HG03025 (cell line): ENCODE results near the gene TSGA10.
"Not testable (repeated sequence)": the region's sequence is repeated elsewhere in the genome, so short reads cannot be mapped to it uniquely, and the experiment has no call there.

Source experiments
- ATAC-seq: cut with Tn5 transposase; IDR thresholded peaks from one replicate; pipeline ENCODE4 v1.9.1; 2021; ENCODE audit warnings: mild to moderate bottlenecking, moderate library complexity; ENCODE audit not compliant: unreplicated experiment, low FRiP score

The TSGA10 gene, protein sequence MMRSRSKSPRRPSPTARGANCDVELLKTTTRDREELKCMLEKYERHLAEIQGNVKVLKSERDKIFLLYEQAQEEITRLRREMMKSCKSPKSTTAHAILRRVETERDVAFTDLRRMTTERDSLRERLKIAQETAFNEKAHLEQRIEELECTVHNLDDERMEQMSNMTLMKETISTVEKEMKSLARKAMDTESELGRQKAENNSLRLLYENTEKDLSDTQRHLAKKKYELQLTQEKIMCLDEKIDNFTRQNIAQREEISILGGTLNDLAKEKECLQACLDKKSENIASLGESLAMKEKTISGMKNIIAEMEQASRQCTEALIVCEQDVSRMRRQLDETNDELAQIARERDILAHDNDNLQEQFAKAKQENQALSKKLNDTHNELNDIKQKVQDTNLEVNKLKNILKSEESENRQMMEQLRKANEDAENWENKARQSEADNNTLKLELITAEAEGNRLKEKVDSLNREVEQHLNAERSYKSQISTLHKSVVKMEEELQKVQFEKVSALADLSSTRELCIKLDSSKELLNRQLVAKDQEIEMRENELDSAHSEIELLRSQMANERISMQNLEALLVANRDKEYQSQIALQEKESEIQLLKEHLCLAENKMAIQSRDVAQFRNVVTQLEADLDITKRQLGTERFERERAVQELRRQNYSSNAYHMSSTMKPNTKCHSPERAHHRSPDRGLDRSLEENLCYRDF

DNA sequence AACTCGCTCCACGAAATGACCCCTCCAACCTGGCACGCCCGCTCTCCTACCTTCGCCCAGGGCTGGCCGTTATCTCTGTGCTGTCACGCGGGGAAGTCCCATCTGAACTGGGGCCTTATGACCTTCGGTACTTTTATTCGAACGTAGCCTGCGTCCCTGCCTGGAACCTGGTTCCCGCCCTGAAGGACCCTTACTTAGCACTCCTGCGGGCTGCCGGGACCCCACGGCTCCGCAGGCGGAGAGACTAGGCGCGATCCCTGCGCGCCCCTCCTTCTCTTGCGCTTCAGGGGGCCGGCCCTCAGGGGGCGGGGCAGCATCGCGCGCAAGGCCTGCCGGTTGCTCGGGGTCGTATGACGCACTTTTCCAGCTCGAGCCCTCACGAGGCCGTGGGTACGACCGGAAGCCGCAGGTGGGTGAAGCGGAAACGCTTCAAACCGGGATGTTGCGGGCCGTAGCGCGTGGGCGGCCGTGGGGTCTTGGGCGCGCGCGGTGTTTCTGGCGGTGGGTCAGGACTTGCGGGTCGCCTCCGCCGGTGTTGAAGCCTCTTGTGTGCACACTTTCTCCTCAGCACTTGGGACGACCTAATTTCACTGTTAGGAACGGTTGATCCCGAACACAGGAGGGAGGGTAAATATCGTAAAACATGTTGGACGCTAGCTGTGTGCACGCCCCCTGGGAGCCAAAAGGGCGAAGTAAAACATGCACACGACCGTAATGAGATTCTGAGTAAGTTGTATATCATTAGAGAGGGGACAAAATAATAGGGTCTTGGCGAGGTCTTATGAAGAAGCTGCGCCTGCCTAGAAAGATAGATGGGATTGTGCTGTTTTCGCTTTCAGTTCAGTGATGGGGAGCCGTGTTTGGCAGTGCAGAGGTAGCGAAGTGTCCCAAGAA, at the start of gene TSGA10, which contains the start of gene LIPT1:
Gene TSGA10, minus strand, starts transcription at position 300 of the 894 bp plus-strand sequence. CDS start 45,503 bp downstream, outside the sequence.
Gene LIPT1, plus strand, starts transcription at position 325 of the 894 bp plus-strand sequence. CDS start 6,991 bp downstream, outside the sequence.
- peak; percentile 93 for ATAC-seq

DNA sequence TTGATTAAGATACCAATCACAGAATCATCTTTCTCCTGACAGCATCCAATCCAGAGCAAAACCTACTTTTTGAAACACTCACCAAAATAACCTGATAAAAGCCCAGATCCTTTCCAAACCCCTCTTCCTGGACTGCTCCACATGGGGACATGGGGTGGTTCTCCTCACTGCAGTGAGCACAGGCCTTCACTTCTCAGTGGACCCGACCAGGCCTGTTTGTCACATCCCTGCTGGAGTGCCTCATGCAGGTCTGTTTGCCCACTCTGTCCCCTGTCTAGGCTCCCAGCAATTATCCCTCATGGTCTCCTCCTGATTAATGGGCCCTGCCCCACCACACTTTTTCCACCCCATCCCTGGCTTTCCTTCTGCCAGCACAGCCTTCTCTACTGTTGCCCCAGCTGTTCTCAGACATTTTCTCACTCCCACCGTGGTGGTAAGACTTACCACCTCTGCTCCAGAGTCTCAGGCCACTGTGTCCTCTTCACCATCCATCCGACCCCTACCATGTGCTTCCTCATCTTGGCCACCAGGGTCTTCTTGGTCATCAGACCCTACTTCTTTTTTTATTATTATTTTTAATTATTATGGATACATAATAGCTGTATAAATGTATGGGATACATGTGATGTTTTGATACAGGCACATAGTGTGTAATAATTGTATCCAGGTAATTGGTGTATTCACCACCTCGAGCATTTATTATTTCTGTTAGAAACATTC, 47.4 kb upstream of the TSGA10 start:
- no peak for ATAC-seq

DNA sequence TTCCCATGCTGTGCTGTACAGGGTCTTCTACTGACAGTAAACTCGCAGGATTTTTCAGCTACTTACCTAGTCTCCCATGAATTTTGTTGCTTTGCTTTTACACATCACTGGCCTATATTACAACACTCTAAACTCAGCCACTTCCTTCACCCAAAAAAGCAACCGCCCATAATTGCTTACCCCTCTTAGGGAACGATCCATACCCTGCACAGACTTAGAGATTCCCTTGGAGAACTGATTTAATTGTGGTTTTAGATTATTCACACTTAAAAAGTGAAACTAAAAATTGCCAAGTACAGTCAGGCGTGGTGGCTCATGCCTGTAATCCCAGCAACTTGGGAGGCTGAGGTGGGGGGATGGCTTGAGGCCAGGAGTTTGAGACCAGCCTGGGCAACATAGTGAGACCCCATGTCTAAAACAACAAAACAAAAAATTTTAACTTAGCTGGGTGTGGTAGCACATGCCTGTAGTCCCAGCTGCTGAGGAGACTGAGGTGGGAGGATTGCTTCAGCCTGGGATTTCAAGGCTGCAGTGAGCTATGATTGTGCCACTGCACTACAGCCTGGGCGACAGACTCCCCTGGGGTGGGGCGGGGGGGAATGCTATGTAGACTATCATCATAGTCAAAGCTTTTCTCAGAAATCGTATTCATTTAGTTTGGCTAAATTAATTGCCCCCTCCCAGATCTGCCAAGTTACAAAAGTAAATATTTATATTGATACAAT, 45.5 kb upstream of the TSGA10 start:
- ATAC-seq: no peak

DNA sequence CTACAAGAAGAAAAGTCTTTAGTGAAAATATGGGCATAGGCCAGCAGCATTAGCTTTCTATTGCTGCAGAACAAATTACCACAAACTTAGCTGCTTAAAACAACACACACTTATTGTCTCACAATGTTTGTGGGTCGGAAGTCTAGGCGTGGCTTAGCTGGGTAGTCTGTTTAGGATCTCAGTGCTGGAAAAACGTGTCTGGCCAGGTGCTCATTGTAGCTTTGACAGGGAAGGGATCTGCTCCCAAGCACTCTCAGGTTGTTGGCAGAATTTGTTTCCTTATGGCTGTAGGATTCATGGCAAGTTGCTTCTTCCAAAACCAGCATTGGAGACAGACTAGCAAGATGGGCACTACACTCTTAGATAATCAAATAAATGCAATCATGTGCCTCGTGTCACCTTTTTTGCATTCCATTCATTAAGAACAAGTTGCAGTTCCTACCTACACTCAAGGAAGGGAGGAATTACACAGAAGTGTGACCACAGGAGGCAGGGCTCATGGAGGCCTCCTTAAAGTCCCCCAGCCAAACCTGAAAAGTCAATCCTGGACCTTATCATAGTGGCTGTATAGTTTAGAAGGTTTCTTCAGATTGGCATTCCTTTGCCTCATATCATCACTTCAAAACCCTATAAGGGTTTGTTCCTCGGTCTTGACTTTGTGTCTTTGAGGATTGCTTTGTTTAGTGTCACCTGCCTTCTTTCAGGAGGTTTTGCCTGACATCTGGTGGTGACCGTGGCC, 43.5 kb upstream of the TSGA10 start:
- no peak for ATAC-seq

DNA sequence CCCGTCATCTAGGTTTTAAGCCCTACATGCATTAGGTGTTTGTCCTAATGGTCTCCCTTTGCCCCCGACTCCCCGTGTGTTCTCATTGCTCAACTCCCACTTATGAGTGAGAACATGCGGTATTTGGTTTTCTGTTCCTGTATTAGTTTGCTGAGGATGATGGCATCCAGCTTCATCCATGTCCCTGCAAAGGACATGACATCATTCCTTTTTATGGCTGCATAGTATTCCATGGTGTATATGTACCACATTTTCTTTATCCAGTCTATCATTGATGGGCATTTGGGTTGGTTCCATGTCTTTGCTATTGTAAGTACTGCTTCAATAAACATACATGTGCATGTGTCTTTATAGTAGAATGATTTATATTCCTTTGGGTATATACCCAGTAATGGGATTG, 37.6 kb upstream of the TSGA10 start:
- ATAC-seq: not testable (repeated sequence)

DNA sequence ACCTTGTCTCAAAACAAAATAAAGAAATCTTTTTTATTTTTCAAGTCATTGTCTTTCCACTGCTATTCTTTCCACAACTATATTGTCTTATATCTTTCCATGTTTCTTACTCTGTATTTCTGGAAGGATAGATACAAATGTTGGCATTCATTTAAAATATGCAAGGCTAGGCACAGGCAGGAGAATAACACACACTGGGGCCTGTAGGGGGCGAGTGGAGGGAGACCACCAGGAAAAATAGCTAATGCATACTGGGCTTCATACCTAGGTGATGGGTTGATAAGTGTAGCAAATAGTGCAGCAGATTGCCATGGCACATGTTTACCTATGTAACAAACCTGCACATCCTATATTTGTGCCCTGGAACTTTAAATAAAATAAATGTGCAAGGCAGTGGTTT, 35.8 kb upstream of the TSGA10 start:
- ATAC-seq: no peak

DNA sequence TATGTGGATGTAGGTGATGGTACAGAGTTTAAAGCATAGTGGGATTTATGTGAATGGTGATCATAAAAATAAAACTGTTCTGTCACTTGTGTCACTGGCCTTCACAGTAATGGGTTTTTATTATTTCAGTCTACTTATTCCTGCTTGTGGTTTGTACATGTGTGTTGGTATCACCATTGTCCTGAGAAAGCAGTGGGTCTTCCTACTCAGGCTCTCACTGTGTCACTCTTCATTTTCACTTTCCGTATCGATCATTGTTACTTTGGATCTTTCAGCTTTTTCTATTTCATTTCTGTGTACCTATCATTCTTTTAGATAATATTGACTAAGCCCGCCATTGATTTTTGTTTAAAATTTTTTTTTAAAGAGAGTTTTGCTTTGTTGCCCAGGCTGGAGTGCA, 33.6 kb upstream of the TSGA10 start:
- no peak for ATAC-seq

DNA sequence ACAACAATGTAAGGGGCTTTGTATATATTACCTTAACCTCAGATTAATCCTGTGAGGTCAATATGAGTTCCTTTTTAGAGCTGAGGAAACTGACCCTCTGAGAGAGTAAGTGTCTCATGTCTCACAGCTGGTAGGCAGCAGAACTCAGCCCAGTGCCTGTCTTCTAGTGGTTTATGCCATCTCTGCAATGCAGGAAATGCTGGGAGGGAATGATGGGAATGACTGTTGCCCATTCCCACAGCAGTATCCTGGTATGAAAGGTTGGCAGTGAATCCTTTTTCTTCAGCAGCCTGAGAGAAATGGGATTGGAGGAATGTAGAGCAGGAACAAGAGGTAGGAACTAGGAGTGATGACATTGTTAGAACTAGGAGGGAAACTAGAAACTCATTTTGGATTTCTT, 32.3 kb upstream of the TSGA10 start:
- ATAC-seq: no peak

DNA sequence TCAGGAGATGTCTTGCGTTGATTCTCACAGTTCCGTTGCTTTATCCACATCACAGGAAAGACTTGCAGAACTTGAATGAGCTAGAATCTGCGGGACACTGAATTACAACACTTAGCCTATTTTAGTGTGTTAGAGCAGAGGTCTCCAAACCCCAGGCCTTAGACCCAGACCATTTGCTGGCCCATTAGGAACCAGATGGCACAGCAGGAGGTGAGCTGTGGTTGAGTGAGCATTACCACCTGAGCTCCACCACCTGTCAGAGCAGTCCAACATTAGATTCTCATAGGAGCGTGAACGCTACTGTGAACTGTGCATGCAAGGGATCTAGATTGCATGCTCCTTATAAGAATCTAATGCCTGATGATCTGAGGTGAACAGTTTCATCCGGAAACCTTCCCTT, 30.1 kb upstream of the TSGA10 start:
- ATAC-seq: no peak

DNA sequence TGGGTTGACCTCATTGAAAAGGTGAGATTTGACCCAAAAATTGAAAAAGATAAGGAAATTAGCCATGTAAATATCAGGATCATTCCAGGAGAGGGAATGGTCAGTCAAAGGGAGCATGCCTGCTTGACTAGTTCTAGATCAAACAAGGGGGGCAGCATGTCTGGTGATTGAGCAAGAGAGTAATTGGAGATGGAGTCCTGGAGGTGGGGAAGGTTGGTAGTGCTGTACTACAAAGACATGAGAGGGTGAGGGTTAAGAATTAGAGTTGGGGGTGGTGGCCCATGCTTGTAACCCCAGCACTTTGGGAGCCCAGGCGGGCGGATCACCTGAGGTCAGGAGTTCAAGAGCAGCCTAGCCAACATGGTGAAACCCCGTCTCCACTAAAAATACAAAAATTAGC, 28.3 kb upstream of the TSGA10 start:
- ATAC-seq: no peak

DNA sequence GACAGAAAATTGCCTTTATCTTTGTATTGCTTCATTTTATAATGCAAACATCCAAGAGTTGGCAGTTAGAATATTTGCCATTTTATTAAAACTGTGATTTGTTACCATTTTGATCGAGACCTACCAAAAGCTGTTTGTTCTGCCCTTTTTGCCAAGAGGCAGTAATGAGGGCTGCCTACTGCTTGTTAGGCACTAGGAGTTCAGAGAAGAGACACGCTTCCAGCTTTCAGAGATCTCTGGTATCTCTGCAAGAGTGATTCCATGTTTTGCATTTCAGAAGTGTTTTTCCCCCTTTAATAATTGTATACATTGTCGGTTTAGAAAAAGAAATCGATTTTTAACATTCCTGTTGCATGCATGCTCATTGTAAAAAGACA, 26.9 kb upstream of the TSGA10 start:
- no peak for ATAC-seq

DNA sequence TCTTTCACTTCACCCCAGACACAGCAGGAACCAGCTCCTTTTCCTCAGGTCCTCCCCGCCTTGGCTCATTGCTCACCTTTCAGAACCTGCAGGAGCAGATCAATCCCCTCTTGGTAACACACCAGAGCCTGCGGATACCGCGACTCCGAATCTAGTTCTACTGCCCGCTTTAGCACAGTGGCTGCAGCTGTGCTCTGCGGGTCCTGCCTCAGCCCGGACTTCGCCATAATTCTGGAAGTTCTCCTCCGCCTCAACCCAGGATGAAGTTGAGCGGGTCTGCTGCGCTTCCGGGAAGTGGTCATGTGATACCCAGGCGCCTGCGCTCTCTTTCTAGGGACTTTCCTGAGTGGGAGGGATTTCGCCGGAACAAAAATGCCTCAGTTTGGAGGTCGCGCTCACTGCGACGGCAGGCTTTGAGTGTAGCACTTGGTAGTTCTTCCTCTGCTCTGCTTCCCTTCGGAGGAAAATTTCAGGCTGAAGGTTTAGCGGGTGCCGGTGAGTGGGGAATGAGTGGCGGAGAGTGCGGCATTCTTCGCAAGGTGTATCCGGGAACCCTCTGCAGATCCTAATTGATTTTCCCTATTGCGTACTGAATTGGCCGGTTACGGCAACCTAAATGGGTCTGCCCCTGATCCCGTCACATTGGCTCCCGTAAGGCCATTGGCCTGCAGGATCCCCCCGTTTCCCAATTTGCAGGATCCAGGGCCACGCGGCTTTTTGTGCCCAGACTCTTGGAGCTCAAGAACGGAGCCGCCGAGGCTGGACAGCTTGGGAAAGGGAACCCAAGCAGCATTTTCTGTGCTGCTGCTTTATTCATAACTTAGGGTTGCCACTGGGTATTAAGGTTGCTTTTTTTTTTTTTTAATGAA, 26.2 kb upstream of the TSGA10 start, which contains the start of the genes MITD1 and MRPL30:
Gene MITD1, minus strand, starts transcription at position 304 of the 869 bp plus-strand sequence. Its CDS starts 77 bp downstream, at position 227.
Gene MRPL30, plus strand, starts transcription at position 430 of the 869 bp plus-strand sequence. CDS start 5,020 bp downstream, outside the sequence.
- ATAC-seq: peak; percentile 93

DNA sequence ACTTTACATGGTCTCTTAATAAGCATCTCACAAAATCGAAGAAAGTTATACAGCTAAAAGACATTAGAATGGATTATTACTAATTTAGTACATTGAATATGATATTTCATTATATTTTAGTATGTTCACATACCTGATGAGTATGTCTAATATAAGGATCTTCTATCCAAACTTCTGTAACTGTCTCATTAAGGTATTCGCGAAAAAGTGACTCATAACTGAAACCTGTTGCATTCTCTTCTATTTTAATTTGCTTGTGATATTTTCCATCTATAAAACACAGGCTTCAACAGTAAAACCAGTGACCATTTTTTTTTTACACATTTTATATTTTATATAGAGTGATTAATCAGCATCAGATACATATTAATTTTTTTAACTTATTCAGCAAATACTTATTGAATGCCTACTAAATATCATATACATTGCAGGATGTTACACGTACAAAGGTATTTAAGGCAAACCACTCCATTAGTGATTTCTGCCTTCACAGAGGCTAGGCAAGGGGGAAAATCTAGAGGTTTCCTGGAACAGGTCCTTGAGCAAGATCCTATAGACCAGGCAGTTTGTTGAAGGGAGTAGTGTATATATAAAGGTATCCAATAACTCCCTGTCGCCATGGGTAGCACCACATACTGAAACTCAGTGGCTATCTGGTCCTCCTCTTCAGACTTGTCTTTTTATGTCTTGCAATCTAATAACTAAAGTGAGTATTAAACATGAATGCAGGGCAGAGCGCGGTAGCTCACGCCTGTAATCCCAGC, 16.8 kb upstream of the TSGA10 start:
- ATAC-seq: no peak

DNA sequence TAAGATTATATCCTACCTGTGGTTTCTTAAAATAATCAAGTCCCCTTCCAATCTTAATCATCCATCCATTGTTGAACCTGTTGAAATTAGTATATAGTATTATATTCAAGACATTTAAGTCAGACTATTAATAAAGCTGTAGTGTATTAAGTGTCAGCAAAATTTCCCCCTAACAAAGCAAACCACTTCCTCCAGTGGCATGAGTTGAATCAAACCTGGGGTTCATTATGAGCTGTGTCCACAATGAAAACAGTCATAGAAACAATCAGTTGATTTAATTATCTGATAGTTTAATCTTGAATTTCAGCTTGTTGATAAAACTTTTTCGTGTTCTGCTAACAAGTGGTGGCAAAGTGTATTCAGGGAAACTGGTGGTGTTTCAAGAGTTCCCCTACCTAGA, 14.8 kb upstream of the TSGA10 start:
- ATAC-seq: no peak

DNA sequence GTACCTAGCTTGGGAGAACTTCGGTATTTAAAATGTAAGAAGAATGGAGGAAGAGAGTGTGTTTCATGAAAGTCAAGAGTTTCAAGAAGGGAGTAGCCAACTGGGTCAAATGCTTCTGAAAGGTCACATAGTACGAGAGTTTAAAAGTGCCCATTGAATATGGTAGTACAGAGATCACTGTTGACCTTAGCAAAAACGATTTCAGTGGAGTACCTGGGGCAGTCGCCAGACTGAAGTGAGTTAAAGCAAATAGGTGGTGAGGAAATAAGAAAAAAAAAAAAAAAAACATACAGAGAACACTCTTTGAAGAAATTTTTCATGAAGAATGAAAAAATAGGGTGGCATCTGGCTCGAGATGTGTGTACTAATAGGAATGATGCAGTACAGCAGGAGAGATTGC, 11.5 kb upstream of the TSGA10 start:
- no peak for ATAC-seq

DNA sequence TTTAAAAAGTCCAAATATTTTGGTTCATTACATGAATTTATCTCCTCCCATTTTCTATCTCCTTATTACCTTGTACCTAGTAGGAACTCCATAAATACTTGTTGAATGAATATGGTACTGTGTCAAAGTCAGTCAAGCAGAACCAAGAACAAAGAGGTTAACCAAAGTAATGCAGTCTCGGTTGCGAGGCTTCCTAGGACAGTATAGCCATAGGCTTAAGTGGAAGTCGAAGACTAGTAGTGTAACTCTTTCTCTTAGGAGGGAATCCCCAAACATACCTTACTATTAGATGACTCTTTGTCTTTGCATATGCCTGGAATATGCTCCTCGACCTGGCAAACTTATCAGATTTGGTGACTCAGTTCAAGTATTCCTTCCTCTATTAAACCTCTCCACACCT, 4.9 kb upstream of the TSGA10 start:
- ATAC-seq: no peak

DNA sequence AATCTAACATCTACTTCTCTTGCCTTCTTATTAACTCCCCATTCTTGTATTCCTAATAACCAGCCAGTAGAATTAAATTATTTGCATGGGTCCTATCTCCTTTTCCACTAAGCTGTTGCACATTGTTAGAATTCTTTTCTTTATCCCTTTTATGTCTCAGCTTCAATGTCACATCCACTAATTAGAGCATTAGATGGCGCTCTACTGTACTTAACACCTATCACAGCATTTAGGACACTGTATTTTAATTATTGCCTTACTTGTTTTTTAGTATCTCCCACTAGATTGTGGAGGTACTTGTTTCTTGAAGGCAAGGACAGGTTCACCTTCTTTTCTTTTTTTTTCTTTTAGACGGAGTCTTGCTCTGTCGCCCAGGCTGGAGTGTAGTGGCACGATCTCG, 3.9 kb upstream of the TSGA10 start:
- no peak for ATAC-seq
